Stimulated activated CD8-positive, alpha-beta memory T cell treated with anti-CD3 and anti-CD28 coated beads, Interleukin-7, amount 100 ng/mL, for 1 hour (primary cell): ENCODE results near the gene ARL4A.
A peak's percentile ranks its signal among the peaks of the same experiment; 100 is the strongest.
"Not testable (repeated sequence)": the region's sequence is repeated elsewhere in the genome, so short reads cannot be mapped to it uniquely, and the experiment has no call there.

Source experiments
- DNase-seq, 2 donors: peaks; one replicate each; pipeline ENCODE4 v3.0.0-alpha.2; 2020; ENCODE audit warnings: low read depth in 2 of 2

ARL4A gene

GRCh38 chr7:12686891-12687717 is at the start of gene ARL4A:
TSS of gene ARL4A (plus strand) at chr7:12687633. CDS start at chr7:12688255, 622 bp downstream.
- DNase-seq = peak; percentile 69 to 77

GRCh38 chr7:12637819-12638592 is 49.4 kb upstream of the ARL4A start:
- no peak for DNase-seq

- no peak for DNase-seq
Measured at GRCh38 chr7:12638851-12639456, 48.5 kb upstream of the ARL4A start.

- no peak for DNase-seq
Measured at GRCh38 chr7:12640299-12641096, 46.9 kb upstream of the ARL4A start.

- no peak for DNase-seq
Measured at GRCh38 chr7:12641196-12641595, 46.2 kb upstream of the ARL4A start.

- no peak for DNase-seq
Measured at GRCh38 chr7:12642508-12642907, 44.9 kb upstream of the ARL4A start.

- no peak for DNase-seq
Measured at GRCh38 chr7:12643001-12643643, 44.3 kb upstream of the ARL4A start.

- no peak for DNase-seq
Measured at GRCh38 chr7:12643644-12644043, 43.8 kb upstream of the ARL4A start.

GRCh38 chr7:12645212-12645611 is 42.2 kb upstream of the ARL4A start:
- not testable (repeated sequence) for DNase-seq

- DNase-seq = no peak
Measured at GRCh38 chr7:12646139-12646538, 41.3 kb upstream of the ARL4A start.

- DNase-seq = no peak
Measured at GRCh38 chr7:12647364-12648219, 39.8 kb upstream of the ARL4A start.

GRCh38 chr7:12648704-12649261 is 38.6 kb upstream of the ARL4A start:
- no peak for DNase-seq

- DNase-seq = no peak
Measured at GRCh38 chr7:12649348-12649747, 38.1 kb upstream of the ARL4A start.

GRCh38 chr7:12650080-12650479 is 37.4 kb upstream of the ARL4A start:
- no peak for DNase-seq

GRCh38 chr7:12653110-12653509 is 34.3 kb upstream of the ARL4A start:
- DNase-seq = no peak

GRCh38 chr7:12653518-12653917 is 33.9 kb upstream of the ARL4A start:
- DNase-seq = no peak

- no peak for DNase-seq
Measured at GRCh38 chr7:12655161-12655560, 32.3 kb upstream of the ARL4A start.

- DNase-seq = not testable (repeated sequence)
Measured at GRCh38 chr7:12660423-12660822, 27.0 kb upstream of the ARL4A start.

- DNase-seq = not testable (repeated sequence)
Measured at GRCh38 chr7:12660986-12661385, 26.4 kb upstream of the ARL4A start.

- DNase-seq = no peak
Measured at GRCh38 chr7:12661581-12661980, 25.9 kb upstream of the ARL4A start.
